Fibroblast of lung (primary cell): ENCODE measurements around the gene RNF217.

Experiments used
- CTCF ChIP-seq, 2 donors: IDR thresholded peaks in 1 of 2; conservative IDR thresholded peaks in 1 of 2; 1 replicate in 1 of 2; 2 replicates in 1 of 2; pipeline ENCODE4 v1.5.1; 2011 to 2012; ENCODE audit warnings: low read length in 2 of 2, control low read depth in 1 of 2, inconsistent platforms in 1 of 2, low read depth in 1 of 2, mild to moderate bottlenecking in 1 of 2
- EZH2 ChIP-seq: IDR thresholded peaks from 2 replicates; pipeline ENCODE4 v1.5.1; 2012; ENCODE audit warnings: low read length, control low read depth, mild to moderate bottlenecking; ENCODE audit errors: missing control alignments

DNA sequence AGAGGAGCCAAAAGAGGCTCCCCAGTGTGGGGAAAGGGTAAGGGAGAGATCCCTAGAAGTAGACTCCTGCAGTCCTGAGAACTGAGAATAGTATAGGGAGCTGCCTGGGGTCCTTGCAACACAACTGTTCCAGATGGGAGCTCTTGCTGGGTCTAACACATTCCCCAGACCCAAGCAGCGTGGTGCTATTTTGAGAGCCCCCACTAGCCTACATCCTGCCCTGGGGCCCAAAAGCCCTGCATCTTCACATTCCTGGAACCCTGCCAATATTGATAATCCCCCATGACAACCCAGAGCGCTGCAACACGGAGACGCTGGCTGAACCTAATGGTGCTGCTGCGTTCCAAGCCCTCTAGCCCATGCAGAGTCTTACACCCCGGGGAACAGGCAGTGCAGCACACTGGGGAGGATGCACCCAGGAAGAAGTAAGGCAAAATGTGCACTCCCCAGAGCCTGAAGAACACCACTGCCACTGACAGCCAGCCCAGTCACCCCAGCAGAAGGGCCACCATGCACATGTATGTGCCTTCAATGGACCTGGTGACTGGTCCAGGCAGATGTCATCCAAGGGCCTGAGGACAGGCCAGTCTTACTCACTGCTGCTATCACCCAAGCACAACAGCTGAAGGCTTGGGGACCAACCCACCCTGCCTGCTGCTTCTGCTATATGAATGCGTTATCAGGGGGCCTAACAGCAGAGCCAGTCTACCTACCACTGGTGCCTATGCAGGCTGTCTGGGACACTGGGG, 7.0 kb upstream of the RNF217 start:
- TF ChIP-seq CTCF (conservative IDR thresholded peaks at IDR 0.05 in 1 of 2, IDR thresholded peaks at IDR 0.05 in 1 of 2; ENCODE audit: low read depth in 1 of 2, low read length in 2 of 2): no peak
- TF ChIP-seq EZH2: no peak
